H9 (cell line): ENCODE results near the gene ANKRD28. TPM values are rescaled to one million over a fixed set of nuclear protein-coding genes. Genes with fewer than 3 reads are reported as not detected.

Experiments used
- DNase-seq: peaks from one replicate; pipeline ENCODE4 v3.0.0-alpha.2; 2017
- H2AFZ ChIP-seq: one replicate; pipeline ENCODE4 v1.6.1; 2013; ENCODE audit warnings: mild to moderate bottlenecking, low read length, control low read depth, moderate library complexity
- H2AK5ac ChIP-seq: 2 replicates; pipeline ENCODE4 v1.6.1; 2013; ENCODE audit warnings: low read length, control low read depth, mixed read lengths; ENCODE audit not compliant: insufficient read length
- H2BK120ac ChIP-seq: one replicate; pipeline ENCODE4 v1.6.1; 2013; ENCODE audit warnings: low read depth, mild to moderate bottlenecking, low read length, control low read depth, inconsistent platforms; ENCODE audit not compliant: poor library complexity, severe bottlenecking
- H2BK12ac ChIP-seq: 2 replicates; pipeline ENCODE4 v1.6.1; 2013; ENCODE audit warnings: low read length, control low read depth, mixed read lengths, low read depth; ENCODE audit not compliant: insufficient read length
- H2BK15ac ChIP-seq: 2 replicates; pipeline ENCODE4 v1.6.1; 2013; ENCODE audit warnings: low read depth, low read length, control low read depth
- H2BK20ac ChIP-seq: one replicate; pipeline ENCODE4 v1.6.1; 2013; ENCODE audit warnings: low read depth, mild to moderate bottlenecking, low read length, control low read depth, inconsistent platforms; ENCODE audit not compliant: poor library complexity, severe bottlenecking
- H2BK5ac ChIP-seq: 2 replicates; pipeline ENCODE4 v1.6.1; 2013; ENCODE audit warnings: low read length, control low read depth, mixed read lengths; ENCODE audit not compliant: insufficient read length
- H3K14ac ChIP-seq: 2 replicates; pipeline ENCODE4 v1.6.1; 2013; ENCODE audit warnings: low read length, control low read depth; ENCODE audit not compliant: insufficient read depth
- H3K18ac ChIP-seq: 2 replicates; pipeline ENCODE4 v1.6.1; 2013; ENCODE audit warnings: low read depth, mild to moderate bottlenecking, mixed read lengths, low read length, control low read depth; ENCODE audit not compliant: insufficient read length
- H3K23ac ChIP-seq: 2 replicates; pipeline ENCODE4 v1.6.1; 2013; ENCODE audit warnings: low read length, control low read depth, mixed read lengths, low read depth; ENCODE audit not compliant: insufficient read length
- H3K23me2 ChIP-seq: 2 replicates; pipeline ENCODE4 v1.6.1; 2013; ENCODE audit warnings: low read depth, mild to moderate bottlenecking, mixed read lengths, low read length, control low read depth; ENCODE audit not compliant: insufficient read length, poor library complexity, severe bottlenecking
- H3K27ac ChIP-seq: 2 replicates; pipeline ENCODE4 v1.5.1; 2013; ENCODE audit warnings: low read length, control low read depth, mixed read lengths, low read depth; ENCODE audit not compliant: insufficient read length
- H3K27me3 ChIP-seq: 2 replicates; pipeline ENCODE4 v1.6.1; 2013; ENCODE audit warnings: low read length, control low read depth, inconsistent platforms; ENCODE audit not compliant: insufficient read depth
- H3K4ac ChIP-seq: 2 replicates; pipeline ENCODE4 v1.6.1; 2013; ENCODE audit warnings: low read depth, mild to moderate bottlenecking, control low read depth, inconsistent platforms, low read length, moderate library complexity
- H3K4me1 ChIP-seq: 2 replicates; pipeline ENCODE4 v1.6.1; 2013; ENCODE audit warnings: low read length, control low read depth, inconsistent platforms; ENCODE audit not compliant: insufficient read depth
- H3K4me2 ChIP-seq: 2 replicates; pipeline ENCODE4 v1.6.1; 2013; ENCODE audit warnings: low read length, control low read depth, mixed read lengths; ENCODE audit not compliant: insufficient read length, insufficient read depth
- H3K56ac ChIP-seq: 2 replicates; pipeline ENCODE4 v1.6.1; 2013; ENCODE audit warnings: low read depth, mild to moderate bottlenecking, mixed read lengths, low read length, control low read depth; ENCODE audit not compliant: insufficient read length
- H3K79me1 ChIP-seq: 2 replicates; pipeline ENCODE4 v1.6.1; 2013; ENCODE audit warnings: low read depth, mild to moderate bottlenecking, moderate library complexity, low read length, control low read depth, inconsistent platforms; ENCODE audit not compliant: insufficient read depth, poor library complexity, severe bottlenecking
- H3K79me2 ChIP-seq: 2 replicates; pipeline ENCODE4 v1.6.1; 2013; ENCODE audit warnings: low read length, control low read depth, inconsistent platforms; ENCODE audit not compliant: insufficient read depth
- H3K9ac ChIP-seq: 2 replicates; pipeline ENCODE4 v1.6.1; 2013; ENCODE audit warnings: low read length, control low read depth, mixed read lengths; ENCODE audit not compliant: insufficient read length; ENCODE audit errors: extremely low read depth
- H3K9me3 ChIP-seq: one replicate; pipeline ENCODE4 v1.6.1; 2013; ENCODE audit warnings: low read depth, low read length, inconsistent platforms; ENCODE audit not compliant: control insufficient read depth
- H3T11ph ChIP-seq: one replicate; pipeline ENCODE4 v1.6.1; 2013; ENCODE audit warnings: mild to moderate bottlenecking, low read length, control low read depth, inconsistent platforms
- H4K20me1 ChIP-seq: one replicate; pipeline ENCODE4 v1.6.1; 2013; ENCODE audit not compliant: control insufficient read depth, insufficient read length, insufficient read depth
- H4K5ac ChIP-seq: 2 replicates; pipeline ENCODE4 v1.6.1; 2013; ENCODE audit warnings: low read depth, mild to moderate bottlenecking, mixed read lengths, low read length, control low read depth; ENCODE audit not compliant: insufficient read length
- H4K8ac ChIP-seq: replicated peaks from 2 replicates; pipeline ENCODE4 v1.6.1; 2013; ENCODE audit warnings: low read length, control low read depth, mixed read lengths, low read depth; ENCODE audit not compliant: insufficient read length
- H4K91ac ChIP-seq: 2 replicates; pipeline ENCODE4 v1.6.1; 2013; ENCODE audit warnings: low read depth, mild to moderate bottlenecking, moderate library complexity, mixed read lengths, low read length, control low read depth; ENCODE audit not compliant: insufficient read length
- H3K27ac Mint-ChIP-seq, 3 experiments: 2 replicates in 2 of 3; 3 replicates in 1 of 3; pipeline ENCODE4 v1.8.0; 2020 to 2021; ENCODE audit warnings: mixed read lengths in 3 of 3, mild to moderate bottlenecking in 1 of 3, moderate library complexity in 1 of 3
- H3K27me3 Mint-ChIP-seq: 2 replicates; pipeline ENCODE4 v1.8.0; 2021; ENCODE audit warnings: low read depth, mild to moderate bottlenecking, moderate library complexity, mixed read lengths
- H3K36me3 Mint-ChIP-seq, 3 experiments: 2 replicates in 2 of 3; 3 replicates in 1 of 3; pipeline ENCODE4 v1.8.0; 2020 to 2021; ENCODE audit warnings: low read depth in 3 of 3, mixed read lengths in 3 of 3; ENCODE audit not compliant: insufficient read depth in 1 of 3
- H3K4me1 Mint-ChIP-seq, 2 experiments: 2 replicates each; pipeline ENCODE4 v1.8.0; 2020; ENCODE audit warnings: mixed read lengths in 2 of 2
- H3K4me3 Mint-ChIP-seq, 2 experiments: 2 replicates in 1 of 2; 3 replicates in 1 of 2; pipeline ENCODE4 v1.8.0; 2020 to 2021; ENCODE audit warnings: mild to moderate bottlenecking in 2 of 2, mixed read lengths in 2 of 2, moderate library complexity in 1 of 2
- H3K9me3 Mint-ChIP-seq, 2 experiments: 2 replicates in 1 of 2; 3 replicates in 1 of 2; pipeline ENCODE4 v1.8.0; 2020; ENCODE audit warnings: mild to moderate bottlenecking in 2 of 2, mixed read lengths in 2 of 2, moderate library complexity in 1 of 2
- total RNA-seq: library from RNA; stranded (reverse); gene quantifications from 2 replicates; pipeline ENCODE4 v1.2.1, GENCODE V29; 2021
- TF ChIP-seq, protein P1 (sequence below): fragments of 200-600 bp; sonication (generic); conservative IDR thresholded peaks from 3 replicates; pipeline ENCODE4 v1.8.0; 2021; ENCODE audit warnings: antibody characterized with exemption, mild to moderate bottlenecking

Gene ANKRD28
- total RNA-seq, 1 experiment from 2014 or later: 59.0 TPM

GRCh38 chr3:15711281-15711680, 86.5 kb downstream of the ANKRD28 start:
- Histone ChIP-seq H3K4ac (no peak overlapping the region), H3K79me2 (no peaks in the 10 kb centered on the region), H2BK15ac (no peak overlapping the region), H2BK120ac (no peak overlapping the region), H3K18ac (no peak overlapping the region), H3K23ac (no peak overlapping the region), H2BK5ac (no peak overlapping the region), H2AFZ (no peak overlapping the region), H3K27ac (no peak overlapping the region), H3K27me3 (no peaks in the 10 kb centered on the region), H3T11ph (no peak overlapping the region), H2AK5ac (no peak overlapping the region), H3K9ac (no peak overlapping the region), H3K56ac (no peak overlapping the region), H4K5ac (no peak overlapping the region), H4K8ac (no peak overlapping the region), H3K4me1 (no peaks in the 10 kb centered on the region), H2BK20ac (no peak overlapping the region), H3K4me2 (no peak overlapping the region), H4K91ac (no peak overlapping the region), H3K9me3 (no peaks in the 10 kb centered on the region), H2BK12ac (no peak overlapping the region), H4K20me1 (no peaks in the 10 kb centered on the region), H3K14ac (no peak overlapping the region), H3K23me2 (no peaks in the 10 kb centered on the region), H3K79me1 (no peaks in the 10 kb centered on the region)
- Mint-ChIP-seq H3K4me3 (no peak overlapping the region), H3K27ac (no peak overlapping the region), H3K36me3 (peaks cover 21 to 50% (median 47%) of the 10 kb centered on the region in 3 experiments; a peak in 6 of 7 replicates), H3K27me3 (no peaks in the 10 kb centered on the region), H3K4me1 (no peaks in the 10 kb centered on the region), H3K9me3 (no peaks in the 10 kb centered on the region)
- DNase-seq: no peak
- TF ChIP-seq, protein P1, sequence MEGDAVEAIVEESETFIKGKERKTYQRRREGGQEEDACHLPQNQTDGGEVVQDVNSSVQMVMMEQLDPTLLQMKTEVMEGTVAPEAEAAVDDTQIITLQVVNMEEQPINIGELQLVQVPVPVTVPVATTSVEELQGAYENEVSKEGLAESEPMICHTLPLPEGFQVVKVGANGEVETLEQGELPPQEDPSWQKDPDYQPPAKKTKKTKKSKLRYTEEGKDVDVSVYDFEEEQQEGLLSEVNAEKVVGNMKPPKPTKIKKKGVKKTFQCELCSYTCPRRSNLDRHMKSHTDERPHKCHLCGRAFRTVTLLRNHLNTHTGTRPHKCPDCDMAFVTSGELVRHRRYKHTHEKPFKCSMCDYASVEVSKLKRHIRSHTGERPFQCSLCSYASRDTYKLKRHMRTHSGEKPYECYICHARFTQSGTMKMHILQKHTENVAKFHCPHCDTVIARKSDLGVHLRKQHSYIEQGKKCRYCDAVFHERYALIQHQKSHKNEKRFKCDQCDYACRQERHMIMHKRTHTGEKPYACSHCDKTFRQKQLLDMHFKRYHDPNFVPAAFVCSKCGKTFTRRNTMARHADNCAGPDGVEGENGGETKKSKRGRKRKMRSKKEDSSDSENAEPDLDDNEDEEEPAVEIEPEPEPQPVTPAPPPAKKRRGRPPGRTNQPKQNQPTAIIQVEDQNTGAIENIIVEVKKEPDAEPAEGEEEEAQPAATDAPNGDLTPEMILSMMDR: no peak
